Duodenal mucosa (tissue), 2 donors: ENCODE results near the gene STAM.
A peak's percentile ranks its signal among the peaks of the same experiment; 100 is the strongest.

Source experiments
- H3K27ac ChIP-seq: one replicate; pipeline ENCODE4 v1.7.0; 2013; ENCODE audit warnings: low read depth, low read length
- H3K27me3 ChIP-seq, 2 donors: one replicate each; pipeline ENCODE4 v1.7.0; 2013; ENCODE audit warnings: low read length in 2 of 2, control low read depth in 1 of 2; ENCODE audit not compliant: insufficient read depth in 2 of 2, control insufficient read depth in 1 of 2
- H3K36me3 ChIP-seq, 2 donors: one replicate each; pipeline ENCODE4 v1.7.0; 2013; ENCODE audit warnings: low read length in 2 of 2, control low read depth in 1 of 2; ENCODE audit not compliant: insufficient read depth in 2 of 2, control insufficient read depth in 1 of 2
- H3K4me1 ChIP-seq, 2 donors: one replicate each; pipeline ENCODE4 v1.7.0; 2013; ENCODE audit warnings: low read length in 2 of 2, control low read depth in 1 of 2; ENCODE audit not compliant: insufficient read depth in 2 of 2, control insufficient read depth in 1 of 2
- H3K4me3 ChIP-seq, 2 donors: one replicate each; pipeline ENCODE4 v1.7.0; 2013; ENCODE audit warnings: low read length in 2 of 2, low read depth in 1 of 2
- H3K9ac ChIP-seq, 2 donors: one replicate each; pipeline ENCODE4 v1.7.0; 2013; ENCODE audit warnings: low read length in 2 of 2, low read depth in 1 of 2
- H3K9me3 ChIP-seq, 2 donors: one replicate each; pipeline ENCODE4 v1.7.0; 2013; ENCODE audit warnings: low read length in 2 of 2, control low read depth in 1 of 2; ENCODE audit not compliant: control insufficient read depth in 1 of 2

Gene STAM

GRCh38 chr10:17645621-17646345, 1.8 kb downstream of the STAM start:
- no peaks in the 10 kb centered on the region for H3K9me3 ChIP-seq
- no peaks in the 10 kb centered on the region for H3K36me3 ChIP-seq
- peak overlapping the region; percentile 99 to 100 for H3K4me3 ChIP-seq
- no peaks in the 10 kb centered on the region for H3K27me3 ChIP-seq
- peaks cover 28 to 32% of the 10 kb centered on the region in 2 donors for H3K4me1 ChIP-seq
- H3K27ac ChIP-seq: no peak overlapping the region
- H3K9ac ChIP-seq: peak overlapping the region; percentile 22 to 36

DNA sequence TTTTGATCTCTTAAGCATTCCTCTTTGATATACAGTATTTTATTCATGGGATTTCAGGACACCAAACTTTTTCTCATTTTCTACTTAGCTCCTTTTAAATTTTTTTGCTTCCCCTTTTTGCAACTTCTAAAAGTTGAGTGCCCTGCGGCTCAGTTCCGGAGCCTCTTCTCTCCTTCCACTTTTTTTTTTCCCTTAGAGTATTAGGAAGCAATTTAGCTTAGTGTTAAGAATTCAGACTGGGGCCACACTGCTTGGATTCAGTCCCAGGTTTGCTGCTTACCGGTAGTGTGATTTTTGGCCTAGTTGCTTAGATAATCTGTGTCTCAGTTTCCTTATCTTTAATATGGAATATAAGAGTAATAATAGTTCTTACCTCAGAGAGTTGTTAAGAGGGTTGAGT, 3.4 kb downstream of the STAM start:
- no peaks in the 10 kb centered on the region for H3K27me3 ChIP-seq
- H3K4me1 ChIP-seq: peaks cover 32 to 34% of the 10 kb centered on the region in 2 donors
- no peak overlapping the region for H3K9ac ChIP-seq
- H3K36me3 ChIP-seq: no peaks in the 10 kb centered on the region
- peak overlapping the region in 1 of 2 donors; percentile 7 for H3K4me3 ChIP-seq
- no peak overlapping the region for H3K27ac ChIP-seq
- no peaks in the 10 kb centered on the region for H3K9me3 ChIP-seq

DNA sequence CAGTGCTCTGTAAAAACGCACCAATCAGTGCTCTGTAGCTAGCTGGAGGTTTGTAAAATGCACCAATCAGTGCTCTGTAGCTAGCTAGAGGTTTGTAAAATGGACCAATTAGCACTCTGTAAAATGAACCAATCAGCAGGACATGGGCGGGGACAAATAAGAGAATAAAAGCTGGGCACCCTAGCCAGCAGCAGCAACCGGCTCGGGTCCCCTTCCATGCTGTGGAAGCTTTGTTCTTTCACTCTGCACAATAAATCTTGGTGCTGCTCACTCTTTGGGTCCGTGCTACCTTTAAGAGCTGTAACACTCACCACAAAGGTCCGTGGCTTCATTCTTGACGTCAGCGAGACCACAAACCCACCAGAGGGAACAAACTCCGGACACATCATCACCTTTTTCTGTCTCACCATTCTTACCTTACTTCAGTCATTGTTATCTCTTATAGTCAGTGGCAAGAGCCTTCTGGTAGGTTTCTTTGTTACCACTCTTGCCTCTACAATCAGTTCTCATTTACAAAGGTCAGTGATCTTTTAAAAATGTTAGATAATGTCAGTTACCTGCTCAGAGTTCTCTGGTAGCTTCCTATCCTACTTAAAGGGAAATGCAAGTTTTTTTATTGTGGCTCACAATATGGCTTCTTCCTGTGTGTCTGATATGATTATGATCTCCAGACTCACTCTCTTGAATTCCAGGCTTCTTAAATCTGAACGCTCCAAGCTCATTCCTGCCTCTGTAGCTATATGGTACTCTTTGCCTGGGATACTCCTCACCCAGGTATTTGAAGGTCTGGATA, 4.5 kb downstream of the STAM start:
- peaks cover 0 to 4% of the 10 kb centered on the region in 2 donors for H3K9me3 ChIP-seq
- H3K27ac ChIP-seq: no peak overlapping the region

GRCh38 chr10:17649052-17649451, 5.1 kb downstream of the STAM start:
- peaks cover 0 to 5% of the 10 kb centered on the region in 2 donors for H3K36me3 ChIP-seq
- H3K4me3 ChIP-seq: no peak overlapping the region
- no peak overlapping the region for H3K27ac ChIP-seq
- no peaks in the 10 kb centered on the region for H3K27me3 ChIP-seq
- H3K9me3 ChIP-seq: peaks cover 0 to 8% of the 10 kb centered on the region in 2 donors
- H3K9ac ChIP-seq: no peak overlapping the region
- peaks cover 27 to 36% of the 10 kb centered on the region in 2 donors for H3K4me1 ChIP-seq

More for the DNA sequence above, 4.5 kb downstream of the STAM start:
- Histone ChIP-seq H3K27me3 (no peaks in the 10 kb centered on the region), H3K36me3 (peaks cover 0 to 5% of the 10 kb centered on the region in 2 donors), H3K4me3 (no peak overlapping the region), H3K4me1 (peaks cover 27 to 36% of the 10 kb centered on the region in 2 donors), H3K9ac (no peak overlapping the region)

- Histone ChIP-seq H3K27me3 (no peaks in the 10 kb centered on the region), H3K27ac (no peak overlapping the region), H3K36me3 (peaks cover 0 to 5% of the 10 kb centered on the region in 2 donors), H3K4me1 (peaks cover 24 to 32% of the 10 kb centered on the region in 2 donors), H3K9ac (no peak overlapping the region), H3K4me3 (no peak overlapping the region), H3K9me3 (peaks cover 0 to 8% of the 10 kb centered on the region in 2 donors)
Measured at GRCh38 chr10:17649836-17650235, 5.9 kb downstream of the STAM start.

- Histone ChIP-seq H3K27ac (no peak overlapping the region), H3K4me1 (peaks cover 19 to 27% of the 10 kb centered on the region in 2 donors), H3K27me3 (no peaks in the 10 kb centered on the region), H3K9me3 (peaks cover 0 to 8% of the 10 kb centered on the region in 2 donors), H3K36me3 (peaks cover 0 to 5% of the 10 kb centered on the region in 2 donors), H3K4me3 (peak overlapping the region in 1 of 2 donors; percentile 17), H3K9ac (no peak overlapping the region)
Measured at GRCh38 chr10:17650416-17650815, 6.5 kb downstream of the STAM start.

DNA sequence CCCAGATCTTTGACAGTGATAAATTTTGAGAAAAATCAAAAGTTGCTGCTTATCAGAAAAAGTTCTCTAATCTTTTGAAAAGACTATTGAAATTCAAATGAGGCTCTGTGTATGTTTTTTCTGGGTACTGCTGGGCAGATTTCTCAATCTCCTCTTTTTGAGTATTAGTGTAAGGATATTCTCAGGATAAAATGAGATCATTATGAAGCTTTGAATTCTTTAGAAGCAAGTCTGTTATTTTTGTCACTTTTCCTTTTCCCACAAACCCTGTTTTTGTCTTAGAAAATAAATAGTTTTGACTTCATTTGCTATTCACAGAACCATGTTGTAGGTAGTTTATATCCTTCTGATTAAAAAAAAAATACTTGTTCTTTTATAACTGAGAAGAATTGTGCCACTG, 7.9 kb downstream of the STAM start:
- Histone ChIP-seq H3K27me3 (no peaks in the 10 kb centered on the region), H3K4me3 (no peak overlapping the region), H3K9ac (no peak overlapping the region), H3K36me3 (peaks cover 0 to 5% of the 10 kb centered on the region in 2 donors), H3K27ac (no peak overlapping the region), H3K9me3 (peaks cover 0 to 8% of the 10 kb centered on the region in 2 donors), H3K4me1 (peaks cover 7 to 16% of the 10 kb centered on the region in 2 donors)

- no peak overlapping the region for H3K4me3 ChIP-seq
- peaks cover 0 to 5% of the 10 kb centered on the region in 2 donors for H3K36me3 ChIP-seq
- H3K27me3 ChIP-seq: no peaks in the 10 kb centered on the region
- no peak overlapping the region for H3K9ac ChIP-seq
- peaks cover 7 to 10% of the 10 kb centered on the region in 2 donors for H3K4me1 ChIP-seq
- H3K27ac ChIP-seq: no peak overlapping the region
- peaks cover 0 to 8% of the 10 kb centered on the region in 2 donors for H3K9me3 ChIP-seq
Measured at GRCh38 chr10:17652585-17652984, 8.6 kb downstream of the STAM start.

GRCh38 chr10:17655009-17655408, 11.1 kb downstream of the STAM start:
- H3K9me3 ChIP-seq: peaks cover 0 to 8% of the 10 kb centered on the region in 2 donors
- peaks cover 5 to 7% of the 10 kb centered on the region in 2 donors for H3K4me1 ChIP-seq
- H3K9ac ChIP-seq: no peak overlapping the region
- H3K36me3 ChIP-seq: peaks cover 0 to 5% of the 10 kb centered on the region in 2 donors
- H3K27me3 ChIP-seq: no peaks in the 10 kb centered on the region
- no peak overlapping the region for H3K4me3 ChIP-seq
- H3K27ac ChIP-seq: no peak overlapping the region

GRCh38 chr10:17655567-17656146, 11.7 kb downstream of the STAM start:
- no peak overlapping the region for H3K9ac ChIP-seq
- H3K9me3 ChIP-seq: peaks cover 0 to 8% of the 10 kb centered on the region in 2 donors
- H3K4me3 ChIP-seq: no peak overlapping the region
- peaks cover 5 to 7% of the 10 kb centered on the region in 2 donors for H3K4me1 ChIP-seq
- no peak overlapping the region for H3K27ac ChIP-seq
- no peaks in the 10 kb centered on the region for H3K27me3 ChIP-seq
- H3K36me3 ChIP-seq: peaks cover 0 to 5% of the 10 kb centered on the region in 2 donors
